H9 (cell line): ENCODE results near the gene CHCHD1. TPM values are rescaled to one million over a fixed set of nuclear protein-coding genes. Genes with fewer than 3 reads are reported as not detected.

Source experiments
- DNase-seq: peaks from one replicate; pipeline ENCODE4 v3.0.0-alpha.2; 2017
- H2AFZ ChIP-seq: one replicate; pipeline ENCODE4 v1.6.1; 2013; ENCODE audit warnings: mild to moderate bottlenecking, low read length, control low read depth, moderate library complexity
- H2AK5ac ChIP-seq: 2 replicates; pipeline ENCODE4 v1.6.1; 2013; ENCODE audit warnings: low read length, control low read depth, mixed read lengths; ENCODE audit not compliant: insufficient read length
- H2BK120ac ChIP-seq: one replicate; pipeline ENCODE4 v1.6.1; 2013; ENCODE audit warnings: low read depth, mild to moderate bottlenecking, low read length, control low read depth, inconsistent platforms; ENCODE audit not compliant: poor library complexity, severe bottlenecking
- H2BK12ac ChIP-seq: 2 replicates; pipeline ENCODE4 v1.6.1; 2013; ENCODE audit warnings: low read length, control low read depth, mixed read lengths, low read depth; ENCODE audit not compliant: insufficient read length
- H2BK15ac ChIP-seq: 2 replicates; pipeline ENCODE4 v1.6.1; 2013; ENCODE audit warnings: low read depth, low read length, control low read depth
- H2BK20ac ChIP-seq: one replicate; pipeline ENCODE4 v1.6.1; 2013; ENCODE audit warnings: low read depth, mild to moderate bottlenecking, low read length, control low read depth, inconsistent platforms; ENCODE audit not compliant: poor library complexity, severe bottlenecking
- H2BK5ac ChIP-seq: 2 replicates; pipeline ENCODE4 v1.6.1; 2013; ENCODE audit warnings: low read length, control low read depth, mixed read lengths; ENCODE audit not compliant: insufficient read length
- H3K14ac ChIP-seq: 2 replicates; pipeline ENCODE4 v1.6.1; 2013; ENCODE audit warnings: low read length, control low read depth; ENCODE audit not compliant: insufficient read depth
- H3K18ac ChIP-seq: 2 replicates; pipeline ENCODE4 v1.6.1; 2013; ENCODE audit warnings: low read depth, mild to moderate bottlenecking, mixed read lengths, low read length, control low read depth; ENCODE audit not compliant: insufficient read length
- H3K23ac ChIP-seq: 2 replicates; pipeline ENCODE4 v1.6.1; 2013; ENCODE audit warnings: low read length, control low read depth, mixed read lengths, low read depth; ENCODE audit not compliant: insufficient read length
- H3K23me2 ChIP-seq: 2 replicates; pipeline ENCODE4 v1.6.1; 2013; ENCODE audit warnings: low read depth, mild to moderate bottlenecking, mixed read lengths, low read length, control low read depth; ENCODE audit not compliant: insufficient read length, poor library complexity, severe bottlenecking
- H3K27ac ChIP-seq: 2 replicates; pipeline ENCODE4 v1.5.1; 2013; ENCODE audit warnings: low read length, control low read depth, mixed read lengths, low read depth; ENCODE audit not compliant: insufficient read length
- H3K27me3 ChIP-seq: 2 replicates; pipeline ENCODE4 v1.6.1; 2013; ENCODE audit warnings: low read length, control low read depth, inconsistent platforms; ENCODE audit not compliant: insufficient read depth
- H3K4ac ChIP-seq: 2 replicates; pipeline ENCODE4 v1.6.1; 2013; ENCODE audit warnings: low read depth, mild to moderate bottlenecking, control low read depth, inconsistent platforms, low read length, moderate library complexity
- H3K4me1 ChIP-seq: 2 replicates; pipeline ENCODE4 v1.6.1; 2013; ENCODE audit warnings: low read length, control low read depth, inconsistent platforms; ENCODE audit not compliant: insufficient read depth
- H3K4me2 ChIP-seq: 2 replicates; pipeline ENCODE4 v1.6.1; 2013; ENCODE audit warnings: low read length, control low read depth, mixed read lengths; ENCODE audit not compliant: insufficient read length, insufficient read depth
- H3K56ac ChIP-seq: 2 replicates; pipeline ENCODE4 v1.6.1; 2013; ENCODE audit warnings: low read depth, mild to moderate bottlenecking, mixed read lengths, low read length, control low read depth; ENCODE audit not compliant: insufficient read length
- H3K79me1 ChIP-seq: 2 replicates; pipeline ENCODE4 v1.6.1; 2013; ENCODE audit warnings: low read depth, mild to moderate bottlenecking, moderate library complexity, low read length, control low read depth, inconsistent platforms; ENCODE audit not compliant: insufficient read depth, poor library complexity, severe bottlenecking
- H3K79me2 ChIP-seq: 2 replicates; pipeline ENCODE4 v1.6.1; 2013; ENCODE audit warnings: low read length, control low read depth, inconsistent platforms; ENCODE audit not compliant: insufficient read depth
- H3K9ac ChIP-seq: 2 replicates; pipeline ENCODE4 v1.6.1; 2013; ENCODE audit warnings: low read length, control low read depth, mixed read lengths; ENCODE audit not compliant: insufficient read length; ENCODE audit errors: extremely low read depth
- H3K9me3 ChIP-seq: one replicate; pipeline ENCODE4 v1.6.1; 2013; ENCODE audit warnings: low read depth, low read length, inconsistent platforms; ENCODE audit not compliant: control insufficient read depth
- H3T11ph ChIP-seq: one replicate; pipeline ENCODE4 v1.6.1; 2013; ENCODE audit warnings: mild to moderate bottlenecking, low read length, control low read depth, inconsistent platforms
- H4K20me1 ChIP-seq: one replicate; pipeline ENCODE4 v1.6.1; 2013; ENCODE audit not compliant: control insufficient read depth, insufficient read length, insufficient read depth
- H4K5ac ChIP-seq: 2 replicates; pipeline ENCODE4 v1.6.1; 2013; ENCODE audit warnings: low read depth, mild to moderate bottlenecking, mixed read lengths, low read length, control low read depth; ENCODE audit not compliant: insufficient read length
- H4K8ac ChIP-seq: replicated peaks from 2 replicates; pipeline ENCODE4 v1.6.1; 2013; ENCODE audit warnings: low read length, control low read depth, mixed read lengths, low read depth; ENCODE audit not compliant: insufficient read length
- H4K91ac ChIP-seq: 2 replicates; pipeline ENCODE4 v1.6.1; 2013; ENCODE audit warnings: low read depth, mild to moderate bottlenecking, moderate library complexity, mixed read lengths, low read length, control low read depth; ENCODE audit not compliant: insufficient read length
- H3K27ac Mint-ChIP-seq, 3 experiments: 2 replicates in 2 of 3; 3 replicates in 1 of 3; pipeline ENCODE4 v1.8.0; 2020 to 2021; ENCODE audit warnings: mixed read lengths in 3 of 3, mild to moderate bottlenecking in 1 of 3, moderate library complexity in 1 of 3
- H3K27me3 Mint-ChIP-seq: 2 replicates; pipeline ENCODE4 v1.8.0; 2021; ENCODE audit warnings: low read depth, mild to moderate bottlenecking, moderate library complexity, mixed read lengths
- H3K36me3 Mint-ChIP-seq, 3 experiments: 2 replicates in 2 of 3; 3 replicates in 1 of 3; pipeline ENCODE4 v1.8.0; 2020 to 2021; ENCODE audit warnings: low read depth in 3 of 3, mixed read lengths in 3 of 3; ENCODE audit not compliant: insufficient read depth in 1 of 3
- H3K4me1 Mint-ChIP-seq, 2 experiments: 2 replicates each; pipeline ENCODE4 v1.8.0; 2020; ENCODE audit warnings: mixed read lengths in 2 of 2
- H3K4me3 Mint-ChIP-seq, 2 experiments: 2 replicates in 1 of 2; 3 replicates in 1 of 2; pipeline ENCODE4 v1.8.0; 2020 to 2021; ENCODE audit warnings: mild to moderate bottlenecking in 2 of 2, mixed read lengths in 2 of 2, moderate library complexity in 1 of 2
- H3K9me3 Mint-ChIP-seq, 2 experiments: 2 replicates in 1 of 2; 3 replicates in 1 of 2; pipeline ENCODE4 v1.8.0; 2020; ENCODE audit warnings: mild to moderate bottlenecking in 2 of 2, mixed read lengths in 2 of 2, moderate library complexity in 1 of 2
- WGBS: extraction: QIAGEN DNeasy Blood & Tissue Kit; methylation state at CpG from one replicate; pipeline ENCODE4 v1.1.7; 2013; ENCODE audit warnings: missing lambda C conversion rate, low lambda C conversion rate, mixed read lengths; ENCODE audit not compliant: insufficient read length; ENCODE audit errors: extremely low coverage; 5-methylcytosine and 5-hydroxymethylcytosine counted together
- total RNA-seq: library from RNA; stranded (reverse); gene quantifications from 2 replicates; pipeline ENCODE4 v1.2.1, GENCODE V29; 2021
- TF ChIP-seq, protein P1 (sequence below): fragments of 200-600 bp; sonication (generic); conservative IDR thresholded peaks from 3 replicates; pipeline ENCODE4 v1.8.0; 2021; ENCODE audit warnings: antibody characterized with exemption, mild to moderate bottlenecking

Gene CHCHD1
- total RNA-seq, 1 experiment from 2014 or later: 45.9 TPM

DNA sequence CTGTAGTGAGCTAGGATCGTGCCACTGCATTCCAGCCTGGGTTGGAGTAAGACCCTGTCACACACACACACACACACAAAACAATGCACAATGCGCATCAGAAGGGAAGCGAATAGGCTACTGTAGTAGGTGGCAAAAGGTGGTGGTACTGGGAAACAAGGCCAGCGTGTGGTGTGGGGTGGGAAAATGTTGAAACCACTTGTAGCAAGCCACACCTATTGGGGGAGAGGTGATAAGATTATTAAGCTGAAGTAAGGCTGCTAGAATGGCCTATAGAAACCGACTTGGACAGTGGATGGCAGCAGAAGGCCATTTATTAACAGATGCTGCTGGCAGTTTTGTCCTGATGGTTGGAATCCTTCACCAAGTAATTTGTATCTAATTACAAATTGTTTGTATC, 7.2 kb upstream of the CHCHD1 start:
- H2BK15ac ChIP-seq: no peak overlapping the region
- H2BK12ac ChIP-seq: no peak overlapping the region
- no peak overlapping the region for H2BK20ac ChIP-seq
- H3K9me3 ChIP-seq: no peaks in the 10 kb centered on the region
- no peak overlapping the region for H3K14ac ChIP-seq
- no peak overlapping the region for H4K5ac ChIP-seq
- H4K8ac ChIP-seq: no peak overlapping the region
- H2BK5ac ChIP-seq: no peak overlapping the region
- no peaks in the 10 kb centered on the region for H3K27me3 Mint-ChIP-seq
- peaks cover 10 to 57% (median 45%) of the 10 kb centered on the region in 3 experiments; a peak in 6 of 7 replicates for H3K36me3 Mint-ChIP-seq
- no peaks in the 10 kb centered on the region for H4K20me1 ChIP-seq
- H3K27ac Mint-ChIP-seq: no peak overlapping the region; a peak in 1 of 7 replicates
- DNase-seq: no peak
- H2BK120ac ChIP-seq: no peak overlapping the region
- H4K91ac ChIP-seq: no peak overlapping the region
- peaks cover 5% of the 10 kb centered on the region; the same call in 1 of the 2 replicates for H3K4me1 ChIP-seq
- no peaks in the 10 kb centered on the region; the same call in 1 of the 2 replicates for H3K79me2 ChIP-seq
- H2AFZ ChIP-seq: no peak overlapping the region
- TF ChIP-seq, protein P1, sequence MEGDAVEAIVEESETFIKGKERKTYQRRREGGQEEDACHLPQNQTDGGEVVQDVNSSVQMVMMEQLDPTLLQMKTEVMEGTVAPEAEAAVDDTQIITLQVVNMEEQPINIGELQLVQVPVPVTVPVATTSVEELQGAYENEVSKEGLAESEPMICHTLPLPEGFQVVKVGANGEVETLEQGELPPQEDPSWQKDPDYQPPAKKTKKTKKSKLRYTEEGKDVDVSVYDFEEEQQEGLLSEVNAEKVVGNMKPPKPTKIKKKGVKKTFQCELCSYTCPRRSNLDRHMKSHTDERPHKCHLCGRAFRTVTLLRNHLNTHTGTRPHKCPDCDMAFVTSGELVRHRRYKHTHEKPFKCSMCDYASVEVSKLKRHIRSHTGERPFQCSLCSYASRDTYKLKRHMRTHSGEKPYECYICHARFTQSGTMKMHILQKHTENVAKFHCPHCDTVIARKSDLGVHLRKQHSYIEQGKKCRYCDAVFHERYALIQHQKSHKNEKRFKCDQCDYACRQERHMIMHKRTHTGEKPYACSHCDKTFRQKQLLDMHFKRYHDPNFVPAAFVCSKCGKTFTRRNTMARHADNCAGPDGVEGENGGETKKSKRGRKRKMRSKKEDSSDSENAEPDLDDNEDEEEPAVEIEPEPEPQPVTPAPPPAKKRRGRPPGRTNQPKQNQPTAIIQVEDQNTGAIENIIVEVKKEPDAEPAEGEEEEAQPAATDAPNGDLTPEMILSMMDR: no peak
- H3K4me2 ChIP-seq: peak overlapping the region; percentile 51
- no peak overlapping the region for H3K4ac ChIP-seq
- no CpG with 5 or more reads among the region's 5 CpGs for WGBS
- no peaks in the 10 kb centered on the region for H3K79me1 ChIP-seq
- no peak overlapping the region for H2AK5ac ChIP-seq
- no peak overlapping the region for H3K9ac ChIP-seq
- no peak overlapping the region for H3K18ac ChIP-seq
- no peak overlapping the region for H3K23ac ChIP-seq
- H3T11ph ChIP-seq: no peak overlapping the region
- H3K27ac ChIP-seq: no peak overlapping the region
- no peak overlapping the region for H3K56ac ChIP-seq
- H3K27me3 ChIP-seq: no peaks in the 10 kb centered on the region
- no peaks in the 10 kb centered on the region for H3K9me3 Mint-ChIP-seq
- peak overlapping the region; percentile 32 to 92 for H3K4me3 Mint-ChIP-seq
- H3K23me2 ChIP-seq: peaks cover 3% of the 10 kb centered on the region
- peaks cover 28 to 31% of the 10 kb centered on the region in 2 experiments for H3K4me1 Mint-ChIP-seq
